Measurements from ENCODE around the gene TMBIM1.

The TMBIM1 gene

DNA sequence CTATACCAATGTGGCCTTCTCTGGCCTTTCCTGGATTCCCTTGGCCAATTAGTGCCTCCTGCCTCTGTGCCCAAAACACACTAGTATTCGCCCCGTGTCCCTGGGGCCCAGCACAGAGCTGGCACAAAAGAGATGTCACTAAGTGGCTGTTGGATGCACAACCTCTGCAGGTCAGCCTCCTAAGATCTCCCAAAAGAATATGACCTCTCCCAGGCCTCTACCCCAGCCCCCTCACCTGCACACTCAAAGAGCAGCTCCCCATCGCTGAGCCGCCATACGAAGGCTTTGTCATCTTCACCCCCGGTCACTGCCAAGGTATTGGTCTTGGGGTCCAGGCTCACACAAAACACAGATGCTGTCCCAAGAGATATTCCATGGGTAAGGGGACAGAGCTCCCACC is 25.0 kb downstream of the TMBIM1 start:
- Histone ChIP-seq H3K4me3 (replicated peaks; ENCODE audit: insufficient read depth, low read length) (no peak overlapping the region), H3K27me3 (ENCODE audit: insufficient read depth, poor library complexity, severe bottlenecking) (no peaks in the 10 kb centered on the region), H3K27ac (replicated peaks) (no peak overlapping the region)
- no peak for DNase-seq (ENCODE audit: low read depth in 1 of 2, low spot score in 1 of 2)
- no peak for TF ChIP-seq SPI1 (IDR thresholded peaks at IDR 0.05; ENCODE audit: borderline replicate concordance, low read depth)
- TF ChIP-seq GABPA (IDR thresholded peaks at IDR 0.05; ENCODE audit: low read depth), result no peak
- TF ChIP-seq REST (IDR thresholded peaks at IDR 0.05; ENCODE audit: insufficient replicate concordance, low read depth), result no peak
- TF ChIP-seq POLR2AphosphoS5 (IDR thresholded peaks at IDR 0.05; ENCODE audit: low read depth), result no peak
- TF ChIP-seq CTCF (IDR thresholded peaks at IDR 0.05; ENCODE audit: insufficient read depth, low read length), result no peak

DNA sequence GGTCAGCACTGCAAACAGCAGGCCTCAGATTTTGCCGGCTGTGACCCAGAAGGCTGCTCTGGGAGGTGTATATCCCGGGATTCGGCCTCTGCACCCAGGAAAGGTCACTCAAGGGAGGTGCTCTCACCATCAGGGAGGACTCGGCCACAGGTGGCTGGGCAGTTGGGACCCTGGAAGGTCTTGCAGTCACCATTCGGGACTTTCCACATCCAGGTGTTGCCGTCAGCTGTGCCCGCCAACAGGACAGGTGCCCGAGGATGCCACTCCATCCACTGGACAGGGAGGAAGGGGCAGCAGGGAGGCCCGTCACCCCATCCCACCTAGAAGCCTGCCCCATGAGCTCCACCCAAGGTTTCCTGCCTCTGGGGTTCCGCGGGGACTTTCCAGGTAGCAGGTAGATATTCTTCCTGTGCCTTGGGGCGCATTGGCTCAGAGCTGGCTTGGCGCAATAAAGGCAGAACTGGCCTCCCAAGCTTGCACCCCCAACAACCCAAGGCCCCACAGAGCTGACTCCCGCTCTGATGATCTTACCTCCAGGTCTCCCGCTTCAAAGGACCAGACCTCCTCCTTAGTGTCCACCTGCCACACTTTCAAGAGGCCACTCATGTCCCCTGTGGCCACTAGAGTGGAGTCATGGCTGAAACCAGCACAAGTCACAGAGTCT is 25.9 kb downstream of the TMBIM1 start:
- Histone ChIP-seq H3K27me3 (ENCODE audit: insufficient read depth, poor library complexity, severe bottlenecking) (no peaks in the 10 kb centered on the region), H3K4me3 (replicated peaks; ENCODE audit: insufficient read depth, low read length) (no peak overlapping the region), H3K27ac (replicated peaks) (no peak overlapping the region)
- TF ChIP-seq SPI1 (IDR thresholded peaks at IDR 0.05; ENCODE audit: borderline replicate concordance, low read depth) (no peak), REST (IDR thresholded peaks at IDR 0.05; ENCODE audit: insufficient replicate concordance, low read depth) (no peak), CTCF (IDR thresholded peaks at IDR 0.05; ENCODE audit: insufficient read depth, low read length) (no peak), GABPA (IDR thresholded peaks at IDR 0.05; ENCODE audit: low read depth) (no peak), POLR2AphosphoS5 (IDR thresholded peaks at IDR 0.05; ENCODE audit: low read depth) (no peak)
- DNase-seq (ENCODE audit: low read depth in 1 of 2, low spot score in 1 of 2), result no peak

DNA sequence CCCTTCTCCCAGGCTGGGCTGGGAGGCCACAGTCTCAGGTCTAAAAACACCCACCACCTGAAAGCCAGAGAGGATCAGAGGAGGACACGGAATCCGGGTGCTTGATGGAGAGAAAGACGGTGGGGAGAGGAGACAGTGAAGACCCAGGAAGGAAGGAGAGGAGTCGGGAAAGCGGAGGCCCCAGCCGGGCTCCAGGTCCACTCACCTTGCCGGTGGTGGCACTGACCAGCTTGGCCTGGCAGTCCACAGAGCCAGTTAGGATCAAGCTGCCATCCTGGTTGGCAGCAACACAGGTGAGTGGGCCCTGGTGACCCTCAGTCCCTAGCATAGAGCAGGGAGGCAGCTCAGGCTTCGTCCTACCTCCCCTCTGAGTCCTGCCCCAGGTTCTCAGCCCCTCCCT is 26.7 kb downstream of the TMBIM1 start:
- H3K4me3 ChIP-seq (replicated peaks; ENCODE audit: insufficient read depth, low read length), result no peak overlapping the region
- no peak overlapping the region for H3K27ac ChIP-seq (replicated peaks)
- no peaks in the 10 kb centered on the region for H3K27me3 ChIP-seq (ENCODE audit: insufficient read depth, poor library complexity, severe bottlenecking)
- TF ChIP-seq SPI1 (IDR thresholded peaks at IDR 0.05; ENCODE audit: borderline replicate concordance, low read depth), result no peak
- TF ChIP-seq CTCF (IDR thresholded peaks at IDR 0.05; ENCODE audit: insufficient read depth, low read length), result no peak
- no peak for TF ChIP-seq POLR2AphosphoS5 (IDR thresholded peaks at IDR 0.05; ENCODE audit: low read depth)
- TF ChIP-seq REST (IDR thresholded peaks at IDR 0.05; ENCODE audit: insufficient replicate concordance, low read depth), result no peak
- TF ChIP-seq GABPA (IDR thresholded peaks at IDR 0.05; ENCODE audit: low read depth), result no peak
- DNase-seq (ENCODE audit: low read depth in 1 of 2, low spot score in 1 of 2), result no peak

All from HL-60 (cell line).